Astrocyte (in vitro differentiated cells and primary cell): ENCODE data around the gene FBLIM1. TPM values are rescaled to one million over a fixed set of nuclear protein-coding genes. Genes with fewer than 3 reads are reported as not detected.

Experiments
- DNase-seq: peaks from one replicate; pipeline ENCODE4 v3.0.0-alpha.2; 2010; ENCODE audit warnings: low read depth
- FAIRE-seq: peaks from 2 replicates; lab custom pipeline; 2011; peaks lifted over from hg19 to GRCh38; lab: Jason Lieb, UNC
- H2AFZ ChIP-seq: 2 replicates; pipeline ENCODE4 v1.6.0; 2012; ENCODE audit warnings: low read depth, low read length, inconsistent platforms
- H3K27ac ChIP-seq: 2 replicates; pipeline ENCODE4 v1.5.1; 2011; ENCODE audit warnings: low read depth, low read length, inconsistent platforms
- H3K27me3 ChIP-seq: 2 replicates; pipeline ENCODE4 v1.6.0; 2011; ENCODE audit warnings: low read length, inconsistent platforms; ENCODE audit not compliant: insufficient read depth
- H3K36me3 ChIP-seq: 2 replicates; pipeline ENCODE4 v1.5.1; 2011; ENCODE audit warnings: low read length, inconsistent platforms; ENCODE audit not compliant: insufficient read depth
- H3K4me1 ChIP-seq: 2 replicates; pipeline ENCODE4 v1.5.1; 2011; ENCODE audit warnings: low read length, inconsistent platforms; ENCODE audit not compliant: insufficient read depth
- H3K4me2 ChIP-seq: 2 replicates; pipeline ENCODE4 v1.6.0; 2012; ENCODE audit warnings: low read length, inconsistent platforms
- H3K4me3 ChIP-seq: 2 replicates; pipeline ENCODE4 v1.5.1; 2011; ENCODE audit warnings: low read depth, mild to moderate bottlenecking, low read length, inconsistent platforms; ENCODE audit not compliant: insufficient read depth
- H3K79me2 ChIP-seq: 2 replicates; pipeline ENCODE4 v1.6.0; 2012; ENCODE audit warnings: mild to moderate bottlenecking, low read length, inconsistent platforms; ENCODE audit not compliant: insufficient read depth
- H3K9ac ChIP-seq: 2 replicates; pipeline ENCODE4 v1.6.0; 2012; ENCODE audit warnings: mild to moderate bottlenecking, low read length, inconsistent platforms
- H3K9me3 ChIP-seq: 2 replicates; pipeline ENCODE4 v1.5.1; 2012; ENCODE audit warnings: low read depth, mild to moderate bottlenecking, low read length, inconsistent platforms; ENCODE audit not compliant: insufficient read depth
- H4K20me1 ChIP-seq: 2 replicates; pipeline ENCODE4 v1.6.0; 2012; ENCODE audit warnings: low read length, inconsistent platforms; ENCODE audit not compliant: insufficient read depth
- H3K27ac Mint-ChIP-seq: one replicate; pipeline ENCODE4 v1.8.0; 2021; ENCODE audit warnings: mild to moderate bottlenecking, mixed read lengths; ENCODE audit not compliant: unreplicated experiment
- H3K27me3 Mint-ChIP-seq: one replicate; pipeline ENCODE4 v1.8.0; 2021; ENCODE audit warnings: low read depth, mixed read lengths; ENCODE audit not compliant: unreplicated experiment
- H3K36me3 Mint-ChIP-seq: one replicate; pipeline ENCODE4 v1.8.0; 2021; ENCODE audit warnings: low read depth, mixed read lengths; ENCODE audit not compliant: unreplicated experiment
- H3K4me1 Mint-ChIP-seq: one replicate; pipeline ENCODE4 v1.8.0; 2021; ENCODE audit warnings: low read depth, mixed read lengths; ENCODE audit not compliant: unreplicated experiment
- H3K4me3 Mint-ChIP-seq: one replicate; pipeline ENCODE4 v1.8.0; 2021; ENCODE audit warnings: mild to moderate bottlenecking, moderate library complexity, mixed read lengths; ENCODE audit not compliant: unreplicated experiment
- H3K9me3 Mint-ChIP-seq: one replicate; pipeline ENCODE4 v1.8.0; 2021; ENCODE audit warnings: mild to moderate bottlenecking, mixed read lengths; ENCODE audit not compliant: unreplicated experiment
- EZH2 ChIP-seq: IDR thresholded peaks from 2 replicates; pipeline ENCODE4 v1.6.1; 2012; ENCODE audit warnings: mild to moderate bottlenecking, low read length, inconsistent platforms; ENCODE audit not compliant: insufficient read depth
- total RNA-seq: library from RNA; stranded (reverse); gene quantifications from 2 replicates; pipeline ENCODE4 v1.2.1, GENCODE V29; 2021
- TF ChIP-seq, protein P1 (sequence below): IDR thresholded peaks from 2 replicates; pipeline ENCODE4 v1.5.1; 2011; ENCODE audit warnings: low read depth, mild to moderate bottlenecking, inconsistent platforms, low read length, moderate library complexity; ENCODE audit not compliant: insufficient read depth

FBLIM1 gene
- total RNA-seq, 1 donor from 2014 or later = 179 TPM

GRCh38 chr1:15777909-15778707 lies 19.5 kb downstream of the FBLIM1 start:
- Histone ChIP-seq H3K36me3 (peaks cover 58% of the 10 kb centered on the region), H3K27ac (no peak overlapping the region), H3K4me3 (no peak overlapping the region), H2AFZ (no peak overlapping the region), H3K27me3 (no peaks in the 10 kb centered on the region), H3K9me3 (no peaks in the 10 kb centered on the region), H3K79me2 (peaks cover 3% of the 10 kb centered on the region), H4K20me1 (peaks cover 65% of the 10 kb centered on the region), H3K4me2 (no peak overlapping the region), H3K9ac (no peak overlapping the region), H3K4me1 (peaks cover 3% of the 10 kb centered on the region)
- TF ChIP-seq, protein P1, sequence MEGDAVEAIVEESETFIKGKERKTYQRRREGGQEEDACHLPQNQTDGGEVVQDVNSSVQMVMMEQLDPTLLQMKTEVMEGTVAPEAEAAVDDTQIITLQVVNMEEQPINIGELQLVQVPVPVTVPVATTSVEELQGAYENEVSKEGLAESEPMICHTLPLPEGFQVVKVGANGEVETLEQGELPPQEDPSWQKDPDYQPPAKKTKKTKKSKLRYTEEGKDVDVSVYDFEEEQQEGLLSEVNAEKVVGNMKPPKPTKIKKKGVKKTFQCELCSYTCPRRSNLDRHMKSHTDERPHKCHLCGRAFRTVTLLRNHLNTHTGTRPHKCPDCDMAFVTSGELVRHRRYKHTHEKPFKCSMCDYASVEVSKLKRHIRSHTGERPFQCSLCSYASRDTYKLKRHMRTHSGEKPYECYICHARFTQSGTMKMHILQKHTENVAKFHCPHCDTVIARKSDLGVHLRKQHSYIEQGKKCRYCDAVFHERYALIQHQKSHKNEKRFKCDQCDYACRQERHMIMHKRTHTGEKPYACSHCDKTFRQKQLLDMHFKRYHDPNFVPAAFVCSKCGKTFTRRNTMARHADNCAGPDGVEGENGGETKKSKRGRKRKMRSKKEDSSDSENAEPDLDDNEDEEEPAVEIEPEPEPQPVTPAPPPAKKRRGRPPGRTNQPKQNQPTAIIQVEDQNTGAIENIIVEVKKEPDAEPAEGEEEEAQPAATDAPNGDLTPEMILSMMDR = no peak
- TF ChIP-seq EZH2 = no peak
- H3K4me3 Mint-ChIP-seq = peak overlapping the region; percentile 66
- H3K27ac Mint-ChIP-seq = no peak overlapping the region
- H3K27me3 Mint-ChIP-seq = no peaks in the 10 kb centered on the region
- no peak for FAIRE-seq
- peaks cover 3% of the 10 kb centered on the region for H3K4me1 Mint-ChIP-seq
- no peak for DNase-seq
- H3K36me3 Mint-ChIP-seq = peaks cover 16% of the 10 kb centered on the region
- no peaks in the 10 kb centered on the region for H3K9me3 Mint-ChIP-seq

- H4K20me1 ChIP-seq = peaks cover 33% of the 10 kb centered on the region
- no peaks in the 10 kb centered on the region for H3K27me3 ChIP-seq
- Mint-ChIP-seq H3K4me3 (no peak overlapping the region), H3K27ac (peak overlapping the region; percentile 24), H3K36me3 (peaks cover 2% of the 10 kb centered on the region), H3K4me1 (peaks cover 7% of the 10 kb centered on the region), H3K27me3 (peaks cover under 1% of the 10 kb centered on the region), H3K9me3 (no peaks in the 10 kb centered on the region)
- no peak overlapping the region for H3K4me3 ChIP-seq
- DNase-seq (no peak), FAIRE-seq (no peak)
- TF ChIP-seq, protein P1 = no peak
- no peak for TF ChIP-seq EZH2
- no peak overlapping the region for H3K9ac ChIP-seq
- H3K4me2 ChIP-seq = no peak overlapping the region
- no peaks in the 10 kb centered on the region for H3K9me3 ChIP-seq
- H3K27ac ChIP-seq = no peak overlapping the region
- no peak overlapping the region for H2AFZ ChIP-seq
- H3K36me3 ChIP-seq = peaks cover 22% of the 10 kb centered on the region
- H3K79me2 ChIP-seq = no peaks in the 10 kb centered on the region
- H3K4me1 ChIP-seq = peaks cover 20% of the 10 kb centered on the region
Measured at GRCh38 chr1:15785683-15786082, 27.1 kb downstream of the FBLIM1 start.

GRCh38 chr1:15786581-15786980 lies 28.0 kb downstream of the FBLIM1 start:
- Mint-ChIP-seq H3K36me3 (peaks cover 2% of the 10 kb centered on the region), H3K27me3 (peaks cover 3% of the 10 kb centered on the region), H3K27ac (peak overlapping the region; percentile 14), H3K4me1 (peaks cover 7% of the 10 kb centered on the region), H3K9me3 (no peaks in the 10 kb centered on the region), H3K4me3 (no peak overlapping the region)
- Histone ChIP-seq H3K9me3 (no peaks in the 10 kb centered on the region), H3K79me2 (no peaks in the 10 kb centered on the region), H3K4me3 (no peak overlapping the region), H3K4me1 (peaks cover 20% of the 10 kb centered on the region), H3K4me2 (peak overlapping the region; percentile 8), H2AFZ (no peak overlapping the region), H3K27me3 (no peaks in the 10 kb centered on the region), H3K9ac (no peak overlapping the region), H3K36me3 (peaks cover 19% of the 10 kb centered on the region), H3K27ac (no peak overlapping the region), H4K20me1 (peaks cover 28% of the 10 kb centered on the region)
- DNase-seq (peak; percentile 64), FAIRE-seq (no peak)
- TF ChIP-seq, protein P1 = no peak
- no peak for TF ChIP-seq EZH2
